Testis (tissue), 3 donors: ENCODE data around the gene CBX8. TPM values are rescaled to one million over a fixed set of nuclear protein-coding genes. Genes with fewer than 3 reads are reported as not detected.

ENCODE experiments used
- polyA plus RNA-seq: library from polyadenylated mRNA; stranded (reverse); fragments of 350-450 nt; fragmentation: Illumina TruSeq; extraction: RNeasy Lipid Tissue Mini Kit (QIAGEN cat#74804); gene quantifications from one replicate; pipeline ENCODE4 v1.2.3, GENCODE V29; 2014; ENCODE audit warnings: low read depth, low replicate concordance; ENCODE audit not compliant: insufficient read depth
- total RNA-seq, 2 donors: library from RNA; depleted of rRNA; stranded (reverse); fragments of >200 nt; gene quantifications; one replicate each; pipeline ENCODE4 v1.2.3, GENCODE V29; 2016

Gene CBX8
- total and polyA plus RNA-seq, 3 donors from 2014 or later: 13.8 to 22.4 (median 13.9) TPM

Other genes starting within 250 kb of the CBX8 start
- 10 to 100 TPM; 13.6 to 15.3 TPM for gene RBFOX3, start 186.0 kb downstream of the CBX8 start, total RNA-seq
- gene RBFOX3, start 186.0 kb downstream of the CBX8 start, polyA plus RNA-seq: 14.4 TPM
- gene ENPP7, start 66.1 kb downstream of the CBX8 start, total RNA-seq: under 1 TPM; 0.12 to 0.24 TPM
- not detected for gene ENPP7, start 66.1 kb downstream of the CBX8 start, polyA plus RNA-seq
- 10 to 100 TPM; 27.1 to 30.7 TPM for gene CBX2, start 18.9 kb downstream of the CBX8 start, total RNA-seq
- 19.4 TPM for gene CBX2, start 18.9 kb downstream of the CBX8 start, polyA plus RNA-seq
- 10 to 100 TPM; 23.5 to 35.9 TPM for gene CBX4, start 42.4 kb upstream of the CBX8 start, total RNA-seq
- 11.5 TPM for gene CBX4, start 42.4 kb upstream of the CBX8 start, polyA plus RNA-seq
- 10 to 100 TPM; 11.0 to 16.0 TPM for gene TBC1D16, start 238.8 kb upstream of the CBX8 start, total RNA-seq
- 11.7 TPM for gene TBC1D16, start 238.8 kb upstream of the CBX8 start, polyA plus RNA-seq
- gene CCDC40, start 239.6 kb upstream of the CBX8 start, total RNA-seq: 10 to 100 TPM; 26.7 to 43.6 TPM
- gene CCDC40, start 239.6 kb upstream of the CBX8 start, polyA plus RNA-seq: 38.6 TPM